HEK293 (cell line): Measurements from ENCODE around the gene RASA3.

ENCODE experiments used
- CTCF ChIA-PET: fragments of 350-600 bp; formaldehyde crosslinking; extraction: SDS; loops from one replicate; lab custom pipeline; 2021; ENCODE audit warnings: antibody characterized with exemption; lab: Yijun Ruan, JAX
- POLR2A ChIA-PET: fragments of 300-600 bp; formaldehyde crosslinking; extraction: SDS; loops from one replicate; lab custom pipeline; 2020; ENCODE audit warnings: antibody characterized with exemption, inconsistent platforms; lab: Yijun Ruan, JAX
- H3K27ac ChIP-seq: fragments of 200-500 bp; sonication (Bioruptor generic); 2 replicates; pipeline ENCODE4 v1.5.1; 2014; ENCODE audit warnings: low read depth, low read length, control low read depth, inconsistent platforms; ENCODE audit errors: extremely low read depth
- H3K36me3 ChIP-seq, 2 experiments: fragments of 200-500 bp in 1 of 2; sonication (Bioruptor generic) in 1 of 2; 1 replicate in 1 of 2; 2 replicates in 1 of 2; pipeline ENCODE4 v1.5.1; 2014 to 2017; ENCODE audit warnings: inconsistent platforms in 2 of 2, low read length in 2 of 2; ENCODE audit not compliant: control insufficient read depth in 2 of 2, insufficient read depth in 1 of 2
- H3K4me1 ChIP-seq: fragments of 200-500 bp; sonication (Bioruptor generic); 2 replicates; pipeline ENCODE4 v1.5.1; 2014; ENCODE audit warnings: mild to moderate bottlenecking, low read length, inconsistent platforms; ENCODE audit not compliant: control insufficient read depth, insufficient read depth
- H3K4me3 ChIP-seq: 2 replicates; pipeline ENCODE4 v1.5.1; 2011; ENCODE audit warnings: low read depth, mild to moderate bottlenecking, control low read depth, low read length, moderate library complexity
- H3K9me3 ChIP-seq: fragments of 200-500 bp; sonication (Bioruptor generic); 2 replicates; pipeline ENCODE4 v1.5.1; 2014; ENCODE audit warnings: low read depth, low read length, inconsistent platforms; ENCODE audit not compliant: control insufficient read depth, insufficient read depth
- ATF2 ChIP-seq: fragments of 450-650 bp; formaldehyde crosslinking; IDR thresholded peaks from 2 replicates; pipeline ENCODE4 v1.5.1; 2016; ENCODE audit warnings: missing biosample characterization, missing genetic modification characterization, low read depth
- BCL11A ChIP-seq: fragments of 450-650 bp; formaldehyde crosslinking; IDR thresholded peaks from 2 replicates; pipeline ENCODE4 v1.5.1; 2016; ENCODE audit warnings: low read depth, missing biosample characterization, missing genetic modification characterization
- FEZF1 ChIP-seq: fragments of 450-650 bp; formaldehyde crosslinking; IDR thresholded peaks from 2 replicates; pipeline ENCODE4 v1.5.1; 2016; ENCODE audit warnings: missing biosample characterization, missing genetic modification characterization
- HOXC10 ChIP-seq: sonication (generic); formaldehyde crosslinking; IDR thresholded peaks from 2 replicates; pipeline ENCODE4 v1.8.1; 2023; ENCODE audit warnings: mild to moderate bottlenecking, missing genetic modification reagents
- IKZF3 ChIP-seq: fragments of 450-650 bp; IDR thresholded peaks from 2 replicates; pipeline ENCODE4 v1.5.0; 2018; ENCODE audit warnings: missing biosample characterization, mild to moderate bottlenecking, missing genetic modification characterization, moderate library complexity
- PRDM6 ChIP-seq: fragments of 450-650 bp; formaldehyde crosslinking; IDR thresholded peaks from 2 replicates; pipeline ENCODE4 v1.5.1; 2017; ENCODE audit warnings: missing biosample characterization, missing genetic modification characterization
- WT1 ChIP-seq: fragments of 450-650 bp; formaldehyde crosslinking; IDR thresholded peaks from 2 replicates; pipeline ENCODE4 v1.5.1; 2016; ENCODE audit warnings: missing biosample characterization, missing genetic modification characterization
- ZFP37 ChIP-seq: fragments of 450-650 bp; formaldehyde crosslinking; IDR thresholded peaks from 2 replicates; pipeline ENCODE4 v1.5.1; 2016; ENCODE audit warnings: missing biosample characterization, missing genetic modification characterization
- ZFP69B ChIP-seq: fragments of 450-650 bp; formaldehyde crosslinking; IDR thresholded peaks from 2 replicates; pipeline ENCODE4 v1.5.1; 2016; ENCODE audit warnings: missing biosample characterization, missing genetic modification characterization
- ZNF10 ChIP-seq: fragments of 450-650 bp; formaldehyde crosslinking; IDR thresholded peaks from 2 replicates; pipeline ENCODE4 v1.5.1; 2017; ENCODE audit warnings: missing biosample characterization, missing genetic modification characterization
- ZNF114 ChIP-seq: fragments of 450-650 bp; formaldehyde crosslinking; IDR thresholded peaks from 2 replicates; pipeline ENCODE4 v1.5.0; 2017; ENCODE audit warnings: missing biosample characterization, missing genetic modification characterization
- ZNF146 ChIP-seq: fragments of 450-650 bp; formaldehyde crosslinking; IDR thresholded peaks from 2 replicates; pipeline ENCODE4 v1.5.1; 2016; ENCODE audit warnings: missing biosample characterization, missing genetic modification characterization
- ZNF174 ChIP-seq: fragments of 450-650 bp; formaldehyde crosslinking; IDR thresholded peaks from 2 replicates; pipeline ENCODE4 v1.5.0; 2017; ENCODE audit warnings: missing biosample characterization, mild to moderate bottlenecking, missing genetic modification characterization
- ZNF2 ChIP-seq: fragments of 450-650 bp; formaldehyde crosslinking; IDR thresholded peaks from 2 replicates; pipeline ENCODE4 v1.5.1; 2016; ENCODE audit warnings: missing biosample characterization, missing genetic modification characterization
- ZNF214 ChIP-seq: fragments of 450-650 bp; formaldehyde crosslinking; IDR thresholded peaks from 2 replicates; pipeline ENCODE4 v1.5.1; 2017; ENCODE audit warnings: missing biosample characterization, mild to moderate bottlenecking, missing genetic modification characterization, borderline replicate concordance
- ZNF266 ChIP-seq: fragments of 450-650 bp; formaldehyde crosslinking; IDR thresholded peaks from 2 replicates; pipeline ENCODE4 v1.5.1; 2016; ENCODE audit warnings: missing biosample characterization, missing genetic modification characterization, low read depth
- ZNF335 ChIP-seq: fragments of 450-650 bp; formaldehyde crosslinking; conservative IDR thresholded peaks from 2 replicates; pipeline ENCODE4 v1.5.1; 2016; ENCODE audit warnings: missing biosample characterization, missing genetic modification characterization
- ZNF398 ChIP-seq: fragments of 450-650 bp; formaldehyde crosslinking; IDR thresholded peaks from 2 replicates; pipeline ENCODE4 v1.5.1; 2017; ENCODE audit warnings: missing biosample characterization, missing genetic modification characterization
- ZNF488 ChIP-seq: fragments of 450-650 bp; formaldehyde crosslinking; IDR thresholded peaks from 2 replicates; pipeline ENCODE4 v1.5.1; 2016; ENCODE audit warnings: missing biosample characterization, missing genetic modification characterization
- ZNF510 ChIP-seq: fragments of 450-650 bp; formaldehyde crosslinking; IDR thresholded peaks from 2 replicates; pipeline ENCODE4 v1.5.1; 2018; ENCODE audit warnings: mild to moderate bottlenecking, missing genetic modification characterization, missing biosample characterization; ENCODE audit not compliant: insufficient replicate concordance
- ZNF544 ChIP-seq: fragments of 450-650 bp; formaldehyde crosslinking; IDR thresholded peaks from 2 replicates; pipeline ENCODE4 v1.5.0; 2017; ENCODE audit warnings: missing biosample characterization, missing genetic modification characterization
- ZNF555 ChIP-seq: fragments of 450-650 bp; formaldehyde crosslinking; conservative IDR thresholded peaks from 2 replicates; pipeline ENCODE4 v1.5.1; 2017; ENCODE audit warnings: missing biosample characterization, mild to moderate bottlenecking, missing genetic modification characterization, inconsistent platforms
- ZNF596 ChIP-seq: fragments of 450-650 bp; IDR thresholded peaks from 2 replicates; pipeline ENCODE4 v1.5.0; 2018; ENCODE audit warnings: missing biosample characterization, mild to moderate bottlenecking, missing genetic modification characterization, moderate library complexity
- ZNF624 ChIP-seq: fragments of 450-650 bp; formaldehyde crosslinking; IDR thresholded peaks from 2 replicates; pipeline ENCODE4 v1.5.1; 2017; ENCODE audit warnings: missing biosample characterization, missing genetic modification characterization
- ZNF645 ChIP-seq: fragments of 450-650 bp; formaldehyde crosslinking; IDR thresholded peaks from 2 replicates; pipeline ENCODE4; 2016; ENCODE audit warnings: missing biosample characterization, missing genetic modification characterization
- ZNF660 ChIP-seq: fragments of 450-650 bp; IDR thresholded peaks from 2 replicates; pipeline ENCODE4 v1.5.1; 2018; ENCODE audit warnings: missing biosample characterization, mild to moderate bottlenecking, missing genetic modification characterization
- ZNF837 ChIP-seq: fragments of 450-650 bp; formaldehyde crosslinking; IDR thresholded peaks from 2 replicates; pipeline ENCODE4 v1.5.1; 2016; ENCODE audit warnings: missing biosample characterization, missing genetic modification characterization
- ZSCAN18 ChIP-seq: fragments of 450-650 bp; formaldehyde crosslinking; IDR thresholded peaks from 2 replicates; pipeline ENCODE4 v1.5.1; 2016; ENCODE audit warnings: missing biosample characterization, missing genetic modification characterization

The RASA3 gene

GRCh38 chr13:114164681-114165429, 32.4 kb upstream of the RASA3 start (continued):
- TF ChIP-seq ZNF10 (tag by site-specific recombination) = no peak
- TF ChIP-seq ZNF266 (tag by site-specific recombination) = no peak
- no peak for TF ChIP-seq ZNF510 (tag by site-specific recombination)
- TF ChIP-seq ZNF645 (tag by site-specific recombination) = no peak
- no peak for TF ChIP-seq ZNF555 (tag by site-specific recombination)
- TF ChIP-seq ZNF114 = no peak
- no peak for TF ChIP-seq BCL11A
- no peak for TF ChIP-seq ZNF837
- no peak for TF ChIP-seq ZNF660
- no peak for TF ChIP-seq ZNF624 (tag by site-specific recombination)

- Histone ChIP-seq H3K4me1 (no peaks in the 10 kb centered on the region), H3K27ac (no peak overlapping the region), H3K9me3 (no peaks in the 10 kb centered on the region), H3K36me3 (no peaks in the 10 kb centered on the region), H3K4me3 (no peak overlapping the region)
- no peak for TF ChIP-seq ZNF2 (tag by site-specific recombination)
- no peak for TF ChIP-seq WT1 (tag by site-specific recombination)
- no peak for TF ChIP-seq ZNF335
- TF ChIP-seq ZFP69B (tag by site-specific recombination) = no peak
- no peak for TF ChIP-seq ZNF398
- no peak for TF ChIP-seq ZSCAN18 (tag by site-specific recombination)
- no peak for TF ChIP-seq ZNF214 (tag by site-specific recombination)
- no peak for TF ChIP-seq IKZF3 (tag by site-specific recombination)
- TF ChIP-seq ZNF146 (tag by site-specific recombination) = no peak
- TF ChIP-seq ZNF544 (tag by site-specific recombination) = no peak
- no peak for TF ChIP-seq ATF2
- no peak for TF ChIP-seq ZNF174 (tag by site-specific recombination)
- TF ChIP-seq HOXC10 (CRISPR knock-in tag) = no peak
- no peak for TF ChIP-seq PRDM6 (tag by site-specific recombination)
- TF ChIP-seq FEZF1 = no peak
- TF ChIP-seq ZNF596 (tag by site-specific recombination) = no peak
- no peak for TF ChIP-seq ZFP37 (tag by site-specific recombination)
- TF ChIP-seq ZNF488 (tag by site-specific recombination) = no peak
- ChIA-PET POLR2A (no interaction called here), CTCF (no interaction called here)
Observed at GRCh38 chr13:114164053-114164452, 31.6 kb upstream of the RASA3 start.
